Tibial nerve (tissue), 4 donors: ENCODE results near the gene ASAP3. TPM values are rescaled to one million over a fixed set of nuclear protein-coding genes. Genes with fewer than 3 reads are reported as not detected.

Experiments used
- DNase-seq, 2 donors: peaks; one replicate each; pipeline ENCODE4 v3.0.0-alpha.2; 2019; ENCODE audit warnings: low spot score in 2 of 2
- H3K27ac ChIP-seq, 4 donors: fragments of 200-600 bp; sonication (generic) in 3 of 4; one replicate each; pipeline ENCODE4 v1.5.1; 2017 to 2019; ENCODE audit warnings: mild to moderate bottlenecking in 1 of 4
- H3K27me3 ChIP-seq, 2 donors: fragments of 200-600 bp; sonication (generic) in 1 of 2; one replicate each; pipeline versions ENCODE4 v1.5.1 to v1.6.0; 2017 to 2019
- H3K36me3 ChIP-seq, 3 donors: fragments of 200-600 bp; sonication (generic); one replicate each; pipeline ENCODE4 v1.5.1; 2018 to 2019
- H3K4me1 ChIP-seq, 4 donors: fragments of 200-600 bp; sonication (generic) in 3 of 4; one replicate each; pipeline ENCODE4 v1.5.1; 2017 to 2019
- H3K4me3 ChIP-seq, 4 donors: fragments of 200-600 bp; sonication (generic) in 3 of 4; one replicate each; pipeline ENCODE4 v1.5.1; 2017 to 2019; ENCODE audit warnings: mild to moderate bottlenecking in 1 of 4, moderate library complexity in 1 of 4
- H3K9me3 ChIP-seq, 4 donors: fragments of 200-600 bp; sonication (generic) in 3 of 4; one replicate each; pipeline ENCODE4 v1.5.1; 2017 to 2019
- CTCF ChIP-seq, 5 experiments: fragments of 200-600 bp in 3 of 5; fragments of 450-650 bp in 2 of 5; sonication (generic) in 3 of 5; IDR thresholded peaks; one replicate each; pipeline ENCODE4 v1.5.1; 2016 to 2019; ENCODE audit warnings: antibody characterized with exemption in 5 of 5, mild to moderate bottlenecking in 3 of 5, moderate library complexity in 2 of 5
- EP300 ChIP-seq, 2 donors: sonication (generic); formaldehyde crosslinking; IDR thresholded peaks; one replicate each; pipeline ENCODE4 v1.6.1; 2017; ENCODE audit warnings: antibody characterized with exemption in 2 of 2, mild to moderate bottlenecking in 1 of 2
- POLR2A ChIP-seq, 2 donors: fragments of 450-650 bp; IDR thresholded peaks; one replicate each; pipeline ENCODE4 v1.6.1; 2017; ENCODE audit warnings: antibody characterized with exemption in 2 of 2, mild to moderate bottlenecking in 2 of 2, moderate library complexity in 2 of 2
- WGBS, 2 donors: methylation state at CpG; one replicate each; pipeline ENCODE4 v1.1.5; 2018; 5-methylcytosine and 5-hydroxymethylcytosine counted together
- total RNA-seq, 4 donors: library from RNA; depleted of rRNA; stranded (reverse); fragments of >200 nt; gene quantifications; one replicate each; pipeline ENCODE4 v1.1.0, GENCODE V29; 2016

Gene ASAP3
- total RNA-seq, 4 donors from 2014 or later, result 79.8 to 140 (median 117) TPM

DNA sequence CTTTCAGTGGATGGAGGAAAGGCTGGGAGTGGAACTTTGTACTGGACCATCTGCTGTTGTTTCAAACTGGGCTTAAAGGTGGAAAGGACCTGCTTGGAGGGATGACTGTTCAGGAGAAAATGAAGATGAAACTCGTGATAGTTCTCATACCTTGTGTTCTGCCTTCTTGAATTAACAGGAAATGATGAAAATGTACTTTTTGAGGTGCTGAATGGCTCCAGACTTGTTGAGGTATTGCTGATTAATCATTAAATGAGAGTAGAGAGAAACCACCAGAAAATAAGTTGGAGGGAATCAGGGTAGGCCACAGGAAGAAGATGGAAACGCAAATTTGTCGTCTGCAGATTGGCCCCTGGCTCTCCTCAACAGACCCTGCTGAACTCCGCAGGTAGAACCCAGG lies 88.1 kb downstream of the ASAP3 start:
- peak overlapping the region in 2 of 4 donors; percentile 43 to 85 for H3K27ac ChIP-seq
- DNase-seq, result no peak
- H3K4me3 ChIP-seq, result no peak overlapping the region
- H3K4me1 ChIP-seq, result peaks cover 0 to 28% (median 14%) of the 10 kb centered on the region in 4 donors
- H3K9me3 ChIP-seq, result no peaks in the 10 kb centered on the region
- WGBS, 2 donors, result 88 to 94% methylated on average over 4 of the region's 4 CpGs
- TF ChIP-seq EP300 (IDR thresholded peaks at IDR 0.05) (no peak), POLR2A (IDR thresholded peaks at IDR 0.05) (no peak), CTCF (IDR thresholded peaks at IDR 0.05) (no peak)
- H3K36me3 ChIP-seq, result peaks cover 0 to 14% (median 0%) of the 10 kb centered on the region in 3 donors
- H3K27me3 ChIP-seq, result no peaks in the 10 kb centered on the region

- Histone ChIP-seq H3K27ac (peak overlapping the region in 3 of 4 donors; percentile 43 to 90 (median 85)), H3K36me3 (peaks cover 0 to 14% (median 0%) of the 10 kb centered on the region in 3 donors), H3K9me3 (no peaks in the 10 kb centered on the region), H3K27me3 (no peaks in the 10 kb centered on the region), H3K4me1 (peaks cover 0 to 29% (median 14%) of the 10 kb centered on the region in 4 donors), H3K4me3 (no peak overlapping the region)
- DNase-seq, result no peak
- 26 to 28% methylated on average over 8 of the region's 8 CpGs for WGBS, 2 donors
- TF ChIP-seq POLR2A (IDR thresholded peaks at IDR 0.05), result no peak
- no peak for TF ChIP-seq CTCF (IDR thresholded peaks at IDR 0.05)
- no peak for TF ChIP-seq EP300 (IDR thresholded peaks at IDR 0.05)
These were observed 88.7 kb downstream of the ASAP3 start for GRCh38 chr1:23395154-23395724.

DNA sequence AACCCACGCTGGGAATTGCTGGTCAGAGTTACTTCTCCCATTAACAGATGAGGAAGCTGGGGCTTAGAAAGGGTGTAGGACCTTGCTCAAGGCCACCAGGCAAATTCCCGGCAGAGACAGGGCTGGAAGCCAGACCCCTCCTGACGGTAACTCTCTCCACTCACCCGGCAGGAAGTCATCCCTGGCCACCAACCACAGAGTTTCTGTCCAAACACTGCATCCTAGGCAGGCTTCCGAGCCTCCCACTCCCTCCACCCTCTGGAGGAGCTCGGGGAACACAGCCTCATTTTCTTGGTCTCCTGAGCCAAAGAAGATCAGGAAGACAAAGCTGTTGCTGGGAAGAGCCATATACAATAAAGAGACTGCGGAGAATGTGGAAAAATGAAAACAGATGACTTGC lies 89.3 kb downstream of the ASAP3 start:
- Histone ChIP-seq H3K36me3 (peaks cover 0 to 14% (median 0%) of the 10 kb centered on the region in 3 donors), H3K4me1 (peaks cover 0 to 29% (median 14%) of the 10 kb centered on the region in 4 donors), H3K27ac (peak overlapping the region in 3 of 4 donors; percentile 66 to 90 (median 85)), H3K4me3 (no peak overlapping the region), H3K27me3 (no peaks in the 10 kb centered on the region), H3K9me3 (no peaks in the 10 kb centered on the region)
- WGBS, 2 donors, result 19 to 20% methylated on average over 7 of the region's 7 CpGs
- TF ChIP-seq CTCF (IDR thresholded peaks at IDR 0.05) (no peak), EP300 (IDR thresholded peaks at IDR 0.05) (peak in 1 of 2 donors; percentile 72), POLR2A (IDR thresholded peaks at IDR 0.05) (no peak)
- peak; percentile 47 to 69 for DNase-seq

DNA sequence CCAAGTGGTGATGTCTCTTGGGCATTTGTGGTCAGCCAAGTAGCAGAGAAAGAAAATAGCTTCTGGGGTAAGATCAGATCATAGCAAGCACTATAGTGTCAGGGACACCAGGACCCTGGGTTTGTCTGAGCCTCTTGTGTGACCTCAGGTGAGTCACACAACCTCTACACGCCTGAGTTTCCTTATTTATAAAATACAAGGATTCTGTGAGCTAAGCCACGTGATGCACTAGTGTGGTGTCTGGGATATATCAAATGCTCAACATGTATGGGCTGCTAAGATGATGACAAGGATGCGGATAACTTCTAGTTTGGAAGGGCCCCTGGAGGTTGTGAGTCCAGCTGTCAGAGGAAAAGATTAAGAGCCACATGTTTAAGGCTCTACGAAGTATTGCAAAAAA lies 89.8 kb downstream of the ASAP3 start:
- no peaks in the 10 kb centered on the region for H3K27me3 ChIP-seq
- peaks cover 0 to 29% (median 14%) of the 10 kb centered on the region in 4 donors for H3K4me1 ChIP-seq
- peaks cover 0 to 12% (median 0%) of the 10 kb centered on the region in 3 donors for H3K36me3 ChIP-seq
- DNase-seq, result no peak
- TF ChIP-seq CTCF (IDR thresholded peaks at IDR 0.05), result no peak
- TF ChIP-seq EP300 (IDR thresholded peaks at IDR 0.05), result no peak
- no peak for TF ChIP-seq POLR2A (IDR thresholded peaks at IDR 0.05)
- peak overlapping the region in 3 of 4 donors; percentile 66 to 90 (median 85) for H3K27ac ChIP-seq
- no peak overlapping the region for H3K4me3 ChIP-seq
- no peaks in the 10 kb centered on the region for H3K9me3 ChIP-seq
- 56 to 76% methylated on average over 4 of the region's 4 CpGs for WGBS, 2 donors

GRCh38 chr1:23393706-23394105 lies 90.3 kb downstream of the ASAP3 start:
- Histone ChIP-seq H3K4me3 (no peak overlapping the region), H3K9me3 (no peaks in the 10 kb centered on the region), H3K27me3 (no peaks in the 10 kb centered on the region), H3K36me3 (peaks cover 0 to 11% (median 0%) of the 10 kb centered on the region in 3 donors), H3K4me1 (peaks cover 0 to 29% (median 14%) of the 10 kb centered on the region in 4 donors), H3K27ac (peak overlapping the region in 3 of 4 donors; percentile 66 to 90 (median 85))
- peak in 1 of 2 donors; percentile 7 for TF ChIP-seq EP300 (IDR thresholded peaks at IDR 0.05)
- TF ChIP-seq CTCF (IDR thresholded peaks at IDR 0.05), result no peak
- 83 to 85% methylated on average over 15 of the region's 15 CpGs for WGBS, 2 donors
- DNase-seq, result peak; percentile 26 to 54
